Myocyte (in vitro differentiated cells): Measurements from ENCODE around the gene NCOA1. TPM values are rescaled to one million over a fixed set of nuclear protein-coding genes. Genes with fewer than 3 reads are reported as not detected.
"Not testable (repeated sequence)": the region's sequence is repeated elsewhere in the genome, so short reads cannot be mapped to it uniquely, and the experiment has no call there.

Experiments used
- DNase-seq: peaks from one replicate; pipeline ENCODE4 v3.0.0-alpha.2; 2012; ENCODE audit warnings: low read depth
- total RNA-seq: library from RNA; depleted of rRNA; stranded (reverse); fragments of >200 nt; gene quantifications from 2 replicates; pipeline ENCODE4 v1.2.3, GENCODE V29; 2014

Gene NCOA1
- total RNA-seq, 1 donor from 2014 or later: 49.2 TPM

GRCh38 chr2:24623535-24623934, 132.5 kb downstream of the NCOA1 start:
- DNase-seq: no peak

GRCh38 chr2:24625728-24626127, 134.7 kb downstream of the NCOA1 start:
- DNase-seq: no peak

DNA sequence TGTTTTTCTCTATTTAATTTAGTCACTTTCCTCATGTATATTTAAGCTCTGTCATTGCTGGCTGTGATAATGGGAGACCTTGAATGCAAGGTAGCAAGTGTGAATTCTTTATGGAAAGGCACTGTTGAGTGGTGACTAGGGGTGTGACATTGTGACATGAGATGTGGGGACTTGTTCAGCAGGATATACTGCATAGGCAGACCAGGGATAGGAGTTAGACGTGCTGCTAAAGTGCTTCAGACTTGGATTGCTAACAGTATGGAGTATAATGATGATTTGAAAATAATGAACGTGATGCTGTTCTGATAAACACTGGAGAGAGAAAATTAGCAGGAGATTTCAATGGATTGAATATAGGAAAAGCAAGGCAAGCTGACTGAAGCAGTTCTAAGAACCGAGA, 135.1 kb downstream of the NCOA1 start:
- no peak for DNase-seq

GRCh38 chr2:24628746-24629145, 137.7 kb downstream of the NCOA1 start:
- DNase-seq: no peak

DNA sequence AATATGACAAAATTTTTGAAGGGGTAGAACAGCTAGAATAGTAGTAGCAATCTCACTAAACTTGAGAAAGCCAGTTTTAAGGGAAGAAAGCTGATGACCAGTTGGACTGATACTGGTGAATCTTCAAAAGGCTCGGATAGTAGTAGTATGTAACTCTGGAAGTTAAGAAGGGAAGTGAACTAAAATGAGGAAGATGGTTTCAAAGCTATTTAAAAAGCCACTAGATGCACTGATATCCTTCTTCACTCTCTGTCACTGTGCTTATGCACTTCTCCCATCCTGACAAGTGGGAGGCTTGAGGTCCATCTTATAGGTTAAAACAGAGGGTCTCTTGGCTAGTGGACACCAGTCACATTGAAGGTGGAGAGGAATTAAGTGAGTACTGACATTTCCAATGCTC, 141.1 kb downstream of the NCOA1 start:
- DNase-seq: no peak

DNA sequence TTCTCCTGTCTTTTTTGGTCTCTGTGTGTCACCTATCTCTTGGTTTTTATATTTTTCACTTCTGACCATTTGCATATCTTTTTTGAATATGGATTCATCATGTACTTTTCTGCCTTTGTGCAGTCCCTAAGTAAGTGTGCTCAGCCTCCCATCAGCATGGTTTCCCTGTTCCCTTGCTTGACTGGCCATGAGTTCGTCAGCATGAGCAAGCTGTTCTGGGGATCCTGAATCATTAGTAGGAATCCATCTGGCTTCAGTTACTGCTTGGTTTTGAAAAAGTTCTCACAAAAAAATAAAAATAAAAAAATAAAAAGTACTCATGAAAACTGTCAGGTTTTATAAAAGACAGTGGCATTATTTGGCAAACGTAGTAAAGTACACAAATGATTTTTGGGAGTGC, 144.1 kb downstream of the NCOA1 start:
- no peak for DNase-seq

- no peak for DNase-seq
These were observed 147.5 kb downstream of the NCOA1 start for GRCh38 chr2:24638568-24638967.

GRCh38 chr2:24642351-24642750, 151.3 kb downstream of the NCOA1 start:
- no peak for DNase-seq

DNA sequence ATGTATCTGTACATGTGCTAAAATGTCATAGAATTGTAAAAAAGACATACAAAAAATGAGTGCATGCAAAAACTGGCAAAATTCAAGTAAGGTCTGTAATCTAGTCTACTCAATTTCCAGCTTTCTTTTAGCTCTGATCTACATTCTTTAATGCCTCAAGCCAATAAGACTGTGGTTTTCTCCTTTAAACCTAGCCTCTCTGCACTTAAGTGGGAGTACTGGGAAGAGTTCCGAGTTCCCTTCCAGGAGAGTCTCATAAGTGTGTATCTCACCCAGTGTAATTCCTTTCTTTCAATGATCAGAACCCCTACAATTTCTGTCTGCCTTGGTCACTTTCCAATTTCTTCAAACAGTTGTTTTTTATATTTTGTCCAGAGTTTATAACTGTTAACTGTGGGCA, 152.0 kb downstream of the NCOA1 start:
- DNase-seq: no peak

GRCh38 chr2:24644032-24644431, 153.0 kb downstream of the NCOA1 start:
- no peak for DNase-seq

GRCh38 chr2:24650997-24651642, 160.1 kb downstream of the NCOA1 start:
- DNase-seq: no peak

GRCh38 chr2:24651643-24652003, 160.6 kb downstream of the NCOA1 start:
- DNase-seq: no peak

DNA sequence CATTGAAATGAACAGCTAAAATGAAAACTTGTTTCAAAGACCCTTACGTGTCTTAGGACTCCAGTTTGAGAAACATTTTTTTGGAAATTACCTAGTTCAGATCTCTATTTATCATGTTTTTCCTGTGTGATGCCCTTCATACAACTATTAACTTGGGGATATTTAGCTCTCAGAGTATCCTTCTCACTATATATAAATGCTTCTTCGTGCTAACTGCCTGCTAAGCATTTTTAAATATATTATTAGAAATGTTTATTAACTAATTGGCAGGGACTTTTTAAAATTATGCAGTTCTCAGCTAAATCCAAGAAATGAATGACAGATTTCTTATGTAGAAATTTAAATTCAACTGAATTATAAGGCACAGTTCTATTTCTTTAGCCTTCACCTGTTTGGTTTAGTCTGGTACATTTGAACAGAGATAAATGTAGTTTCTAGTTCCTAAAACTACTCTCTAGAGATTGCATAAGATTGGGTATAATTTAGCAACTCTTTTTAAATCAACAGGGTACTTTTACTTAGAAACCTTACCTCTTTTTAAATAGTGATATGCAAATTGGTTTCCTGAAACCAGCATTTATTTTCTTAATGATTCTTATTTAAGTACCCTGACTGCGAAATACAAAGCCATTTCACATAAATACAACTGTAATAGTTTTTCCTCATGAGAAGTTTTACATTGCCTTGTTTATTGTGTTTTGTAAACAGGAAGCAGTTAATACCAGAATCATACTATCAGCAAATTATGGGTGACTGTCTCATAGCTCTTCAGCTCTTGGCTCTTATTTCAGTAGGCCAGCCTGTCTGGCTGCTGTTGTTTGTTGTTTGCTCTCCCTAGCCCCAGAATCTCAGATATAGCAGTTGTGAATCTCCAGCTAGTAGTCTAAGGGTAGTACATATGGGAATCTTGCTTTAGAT, 161.5 kb downstream of the NCOA1 start:
- peak; percentile 8 for DNase-seq

DNA sequence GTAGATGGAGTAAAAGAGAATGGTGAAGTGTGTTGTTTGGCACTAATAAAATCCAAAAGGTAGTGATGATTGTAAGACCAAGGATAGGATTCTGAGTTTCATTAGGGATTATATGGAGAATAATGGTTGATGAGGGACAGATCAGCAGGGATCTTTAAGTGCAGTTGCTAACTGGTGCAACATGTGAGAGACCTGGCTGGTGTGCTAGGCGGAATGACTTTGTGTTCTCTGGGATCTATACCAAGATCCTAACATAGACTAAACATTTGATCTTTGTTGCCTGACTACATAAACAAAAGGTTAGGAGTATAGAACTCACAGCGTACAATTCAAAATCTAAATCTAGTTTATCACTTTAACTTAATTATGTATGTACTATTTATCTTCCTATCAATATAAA, 166.8 kb downstream of the NCOA1 start:
- no peak for DNase-seq

DNA sequence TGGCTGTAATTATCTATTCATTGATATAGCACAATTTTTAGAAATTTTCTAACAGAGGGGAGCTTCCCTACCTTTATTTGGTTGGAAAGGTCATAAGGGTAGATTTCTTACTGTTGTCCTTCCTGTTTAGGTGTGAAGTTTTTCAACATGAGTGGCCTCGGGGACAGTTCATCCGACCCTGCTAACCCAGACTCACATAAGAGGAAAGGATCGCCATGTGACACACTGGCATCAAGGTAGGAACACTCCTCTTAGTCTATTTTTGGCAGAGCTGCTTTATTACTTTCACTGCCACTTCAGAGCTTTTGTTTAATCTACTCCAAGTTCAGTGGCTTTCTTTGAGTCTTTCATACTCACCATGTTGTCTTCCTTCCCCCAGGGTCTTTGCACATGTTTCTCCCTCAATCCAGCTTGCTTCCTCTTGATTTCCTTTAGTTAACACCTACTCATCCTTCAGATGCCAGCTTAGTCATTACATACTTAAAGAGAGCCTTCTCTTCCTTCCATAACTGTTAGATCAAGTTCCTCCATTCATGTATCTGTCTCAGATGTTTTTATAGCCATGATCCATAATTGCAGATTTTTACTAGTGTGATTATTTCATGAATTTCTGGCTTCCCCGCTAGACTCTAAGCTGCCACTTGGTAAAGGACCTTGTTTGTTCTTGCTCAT, 167.6 kb downstream of the NCOA1 start:
- no peak for DNase-seq

DNA sequence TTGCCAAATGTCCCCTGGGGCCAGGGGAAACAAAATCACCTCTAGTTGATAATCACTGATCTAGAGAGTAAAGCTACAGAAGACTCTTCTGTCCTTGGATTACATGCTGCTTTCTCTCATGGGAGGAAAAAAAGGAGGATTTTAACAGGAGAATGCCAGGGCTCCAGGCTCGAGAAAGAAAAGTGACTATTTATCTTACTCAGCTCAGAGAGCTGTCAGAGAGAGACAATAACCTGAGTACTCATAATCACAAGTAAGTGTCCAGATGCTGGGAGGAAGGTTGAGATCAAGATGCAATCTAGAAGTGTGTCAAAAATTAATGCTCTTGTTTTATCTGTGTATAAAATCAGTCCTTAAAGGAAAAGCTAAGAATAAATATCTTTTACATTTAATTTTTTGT, 168.8 kb downstream of the NCOA1 start:
- no peak for DNase-seq

DNA sequence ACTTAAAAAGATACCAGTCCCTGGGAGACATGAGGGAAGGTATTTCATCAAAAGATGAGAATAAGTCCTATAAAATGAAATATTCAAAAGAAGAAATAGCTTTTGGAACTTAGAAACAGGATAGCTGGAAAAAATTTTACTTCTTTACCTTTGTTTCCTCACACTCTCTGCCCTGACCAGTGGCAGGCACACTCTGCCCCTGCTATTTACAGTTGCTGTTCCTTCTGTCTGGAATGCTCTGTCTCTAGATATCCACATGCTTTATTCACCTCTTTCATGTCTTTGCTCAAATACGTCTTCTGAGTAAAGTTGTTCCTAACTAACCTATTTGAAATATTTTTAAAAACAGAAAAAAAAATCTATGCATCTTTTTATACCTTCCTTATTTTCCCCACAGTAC, 176.5 kb downstream of the NCOA1 start:
- no peak for DNase-seq

GRCh38 chr2:24671230-24671629, 180.2 kb downstream of the NCOA1 start:
- DNase-seq: no peak

- DNase-seq: no peak
These were observed 181.5 kb downstream of the NCOA1 start for GRCh38 chr2:24672589-24672988.

GRCh38 chr2:24675338-24675737, 184.3 kb downstream of the NCOA1 start:
- DNase-seq: no peak

DNA sequence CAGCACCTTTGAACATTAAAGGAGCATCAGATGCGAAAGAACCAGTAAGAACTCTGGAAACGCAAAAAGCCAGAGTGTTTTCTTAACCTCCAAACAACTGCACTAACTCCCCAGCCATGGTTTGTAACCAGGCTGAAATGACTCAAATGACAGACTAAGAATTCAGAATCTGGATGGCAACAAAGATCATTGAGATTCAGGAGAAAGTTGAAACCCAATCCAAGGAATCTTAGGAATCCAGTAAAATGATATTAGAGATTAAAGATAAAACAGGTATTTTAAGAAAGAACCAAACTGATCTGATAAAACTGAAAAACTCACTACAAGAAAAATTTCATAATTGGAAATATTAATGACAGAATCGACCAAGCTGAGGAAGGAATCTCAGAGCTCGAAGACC, 185.4 kb downstream of the NCOA1 start:
- DNase-seq: no peak

DNA sequence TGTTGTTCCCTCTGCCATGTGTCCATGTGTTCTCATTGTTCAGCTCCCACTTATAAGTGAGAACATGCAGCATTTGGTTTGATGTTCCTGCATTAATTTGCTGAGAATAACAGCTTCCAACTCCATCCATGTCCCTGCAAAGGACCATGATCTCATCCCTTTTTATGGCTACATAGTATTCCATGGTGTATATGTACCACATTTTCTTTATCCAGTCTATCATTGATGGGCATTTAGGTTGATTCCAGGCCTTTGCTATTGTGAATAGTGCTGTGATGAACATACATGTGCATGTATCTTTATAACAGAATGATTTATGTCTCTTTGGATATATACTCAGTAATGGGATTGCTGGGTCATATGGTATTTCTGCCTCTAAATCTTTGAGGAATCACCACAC, 187.0 kb downstream of the NCOA1 start:
- not testable (repeated sequence) for DNase-seq
